ENCODE data around the gene NDRG2. TPM values are rescaled to one million over a fixed set of nuclear protein-coding genes. Genes with fewer than 3 reads are reported as not detected.

Gene NDRG2
- total RNA-seq, 1 donor from 2014 or later: 346 TPM

DNA sequence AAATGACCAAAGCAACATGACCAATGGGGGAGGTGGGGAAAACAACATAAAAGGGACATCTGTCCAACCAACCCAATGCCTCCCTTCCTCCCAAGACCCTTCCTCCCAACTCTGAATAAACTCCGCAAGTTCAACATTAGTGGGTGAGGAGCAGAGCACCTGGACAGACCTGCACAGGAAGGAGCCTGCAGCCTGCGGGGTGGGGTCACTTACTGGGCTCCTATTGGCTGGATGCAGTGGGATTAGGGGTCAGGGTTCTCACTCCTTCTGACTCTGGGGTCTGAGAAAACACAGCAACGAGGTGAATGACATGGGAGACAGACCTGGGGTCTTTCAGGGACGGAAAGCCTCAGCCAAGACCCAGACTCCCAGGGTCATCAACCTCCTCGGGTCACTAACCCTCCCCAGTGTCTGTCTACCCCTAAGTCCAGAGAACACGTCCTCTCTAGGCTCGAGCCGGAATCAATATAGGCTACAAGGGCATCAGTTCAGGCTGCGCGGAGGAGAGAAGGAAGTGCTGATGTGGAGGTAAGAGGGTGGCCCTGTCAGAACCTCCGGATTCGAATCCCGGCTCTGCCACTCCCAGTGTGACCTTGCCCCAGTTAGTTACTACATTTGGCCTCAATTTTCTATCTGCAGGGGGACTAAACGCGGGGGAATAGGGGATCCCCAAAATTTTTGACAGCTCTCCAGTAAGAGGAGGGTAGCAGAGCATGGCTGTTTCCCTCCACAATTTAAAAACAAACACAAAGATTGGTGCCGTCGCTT, 860 bp downstream of the NDRG2 start:
- Histone ChIP-seq H3K9me3 (replicated peaks) (no peaks in the 10 kb centered on the region), H3K27me3 (ENCODE audit: low read depth) (no peaks in the 10 kb centered on the region), H3K4me1 (peaks cover 60% of the 10 kb centered on the region), H3K27ac (replicated peaks) (peak overlapping the region; percentile 99), H3K36me3 (peaks cover 33% of the 10 kb centered on the region), H3K4me3 (peak overlapping the region; percentile 83)
- TF ChIP-seq, protein P1, sequence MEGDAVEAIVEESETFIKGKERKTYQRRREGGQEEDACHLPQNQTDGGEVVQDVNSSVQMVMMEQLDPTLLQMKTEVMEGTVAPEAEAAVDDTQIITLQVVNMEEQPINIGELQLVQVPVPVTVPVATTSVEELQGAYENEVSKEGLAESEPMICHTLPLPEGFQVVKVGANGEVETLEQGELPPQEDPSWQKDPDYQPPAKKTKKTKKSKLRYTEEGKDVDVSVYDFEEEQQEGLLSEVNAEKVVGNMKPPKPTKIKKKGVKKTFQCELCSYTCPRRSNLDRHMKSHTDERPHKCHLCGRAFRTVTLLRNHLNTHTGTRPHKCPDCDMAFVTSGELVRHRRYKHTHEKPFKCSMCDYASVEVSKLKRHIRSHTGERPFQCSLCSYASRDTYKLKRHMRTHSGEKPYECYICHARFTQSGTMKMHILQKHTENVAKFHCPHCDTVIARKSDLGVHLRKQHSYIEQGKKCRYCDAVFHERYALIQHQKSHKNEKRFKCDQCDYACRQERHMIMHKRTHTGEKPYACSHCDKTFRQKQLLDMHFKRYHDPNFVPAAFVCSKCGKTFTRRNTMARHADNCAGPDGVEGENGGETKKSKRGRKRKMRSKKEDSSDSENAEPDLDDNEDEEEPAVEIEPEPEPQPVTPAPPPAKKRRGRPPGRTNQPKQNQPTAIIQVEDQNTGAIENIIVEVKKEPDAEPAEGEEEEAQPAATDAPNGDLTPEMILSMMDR (IDR thresholded peaks at IDR 0.05; ENCODE audit: borderline replicate concordance): no peak
- DNase-seq: no peak
- intact Hi-C loops (cut with micrococcal nuclease): no loop called here

DNA sequence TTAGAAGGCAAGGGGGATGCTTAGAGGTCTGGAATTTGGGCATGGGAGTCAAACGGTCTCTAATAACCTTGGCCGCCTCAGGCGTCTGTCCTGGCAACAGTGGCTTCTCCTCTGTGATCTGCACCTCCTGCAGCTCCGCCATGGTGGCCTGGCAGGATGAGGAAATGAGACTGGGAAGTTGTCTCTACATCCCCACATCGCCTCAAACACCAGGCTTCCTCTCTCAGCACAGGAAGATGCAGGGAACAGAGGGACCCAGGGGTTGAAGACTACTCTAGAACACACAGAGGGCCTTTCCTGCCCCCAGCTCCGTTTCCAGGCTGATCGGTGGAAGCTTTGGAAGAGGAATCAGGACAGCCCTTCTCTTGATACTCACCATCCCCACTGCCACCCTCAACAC, 1.7 kb downstream of the NDRG2 start:
- peak overlapping the region; percentile 83 for H3K4me3 ChIP-seq
- intact Hi-C loops (cut with micrococcal nuclease): no loop called here
- no peaks in the 10 kb centered on the region for H3K27me3 ChIP-seq (ENCODE audit: low read depth)
- DNase-seq: peak; percentile 36
- TF ChIP-seq, protein P1 (IDR thresholded peaks at IDR 0.05; ENCODE audit: borderline replicate concordance): no peak
- H3K36me3 ChIP-seq: peaks cover 41% of the 10 kb centered on the region
- H3K27ac ChIP-seq (replicated peaks): peak overlapping the region; percentile 99
- no peaks in the 10 kb centered on the region for H3K9me3 ChIP-seq (replicated peaks)
- H3K4me1 ChIP-seq: peaks cover 66% of the 10 kb centered on the region

DNA sequence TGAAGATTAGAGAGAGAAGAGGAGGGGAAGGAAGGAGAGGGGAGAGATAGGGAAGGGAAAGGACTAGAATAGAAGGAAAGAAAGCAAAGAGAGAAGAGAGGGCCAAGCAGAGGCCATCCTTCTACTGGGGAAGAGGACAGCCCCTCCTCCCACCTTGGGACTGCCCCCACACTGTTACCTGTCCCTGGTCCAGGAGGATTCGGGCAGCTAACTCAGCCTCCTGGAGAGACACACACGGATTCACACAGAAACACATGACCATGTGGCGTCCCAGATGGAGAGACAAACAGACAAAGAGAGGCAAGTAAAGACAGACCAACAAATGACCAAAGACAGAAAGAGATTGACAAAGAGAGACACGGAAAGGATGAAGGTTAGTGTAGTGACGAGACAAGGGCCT, 2.2 kb downstream of the NDRG2 start:
- Histone ChIP-seq H3K9me3 (replicated peaks) (no peaks in the 10 kb centered on the region), H3K36me3 (peaks cover 46% of the 10 kb centered on the region), H3K27ac (replicated peaks) (peak overlapping the region; percentile 99), H3K27me3 (ENCODE audit: low read depth) (no peaks in the 10 kb centered on the region), H3K4me1 (peaks cover 71% of the 10 kb centered on the region), H3K4me3 (peak overlapping the region; percentile 83)
- TF ChIP-seq, protein P1 (IDR thresholded peaks at IDR 0.05; ENCODE audit: borderline replicate concordance): no peak
- DNase-seq: no peak
- intact Hi-C loops (cut with micrococcal nuclease): no loop called here

DNA sequence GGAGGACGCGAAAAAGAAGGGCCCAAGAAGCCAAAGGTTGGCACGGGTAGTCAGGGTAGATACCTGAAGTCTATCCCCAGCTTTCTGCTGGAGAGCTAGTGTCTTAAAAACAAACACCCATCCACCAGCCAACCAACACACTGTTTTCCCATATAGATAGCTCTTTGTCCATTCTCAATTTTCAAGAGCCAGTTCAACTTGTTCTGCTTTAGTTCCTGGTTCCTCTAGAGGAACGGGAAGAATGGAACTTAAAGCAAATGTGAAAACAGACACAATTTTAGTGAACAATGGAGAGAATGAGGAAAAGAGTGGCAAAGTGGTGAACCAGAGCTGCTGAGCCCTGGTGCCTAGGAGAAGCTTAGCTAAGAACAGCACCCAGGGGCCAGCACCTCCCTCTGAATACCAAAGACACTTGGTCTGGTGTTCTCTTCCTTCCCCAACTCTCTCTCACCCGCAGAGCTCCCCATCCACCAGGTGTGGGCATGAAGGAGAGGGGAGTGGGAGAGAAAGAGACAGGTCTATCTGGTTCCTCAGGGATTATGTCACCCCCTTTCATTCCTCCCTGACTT, 3.8 kb downstream of the NDRG2 start:
- intact Hi-C loops (cut with micrococcal nuclease): no loop called here

DNA sequence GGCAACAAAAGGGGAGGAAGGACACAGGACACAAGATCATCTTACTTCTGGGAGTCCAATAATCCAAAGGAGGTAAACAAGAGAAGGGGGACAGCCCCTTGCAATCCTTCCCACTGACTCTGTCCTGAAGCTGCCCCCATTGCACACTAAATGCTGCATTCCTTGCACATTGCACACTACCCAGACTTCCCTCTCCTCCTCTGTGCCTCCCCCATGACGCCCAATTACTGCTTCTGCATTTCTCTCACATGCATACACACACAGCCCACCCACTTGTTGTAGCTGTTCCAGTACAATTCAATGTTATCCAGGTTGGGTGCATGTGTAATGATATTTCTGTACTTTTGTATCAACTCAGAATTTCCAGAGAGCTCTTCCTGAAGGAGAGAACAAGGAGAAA, 5.5 kb downstream of the NDRG2 start:
- Histone ChIP-seq H3K4me1 (peaks cover 74% of the 10 kb centered on the region), H3K4me3 (no peak overlapping the region), H3K9me3 (replicated peaks) (no peaks in the 10 kb centered on the region), H3K36me3 (peaks cover 62% of the 10 kb centered on the region), H3K27me3 (ENCODE audit: low read depth) (no peaks in the 10 kb centered on the region), H3K27ac (replicated peaks) (no peak overlapping the region)
- no peak for DNase-seq
- intact Hi-C loops (cut with micrococcal nuclease): no loop called here
- TF ChIP-seq, protein P1 (IDR thresholded peaks at IDR 0.05; ENCODE audit: borderline replicate concordance): no peak

More for the DNA sequence above, 3.8 kb downstream of the NDRG2 start:
- Histone ChIP-seq H3K9me3 (replicated peaks) (no peaks in the 10 kb centered on the region), H3K36me3 (peaks cover 62% of the 10 kb centered on the region), H3K4me1 (peaks cover 76% of the 10 kb centered on the region), H3K27me3 (ENCODE audit: low read depth) (no peaks in the 10 kb centered on the region), H3K27ac (replicated peaks) (peak overlapping the region; percentile 99), H3K4me3 (no peak overlapping the region)
- TF ChIP-seq, protein P1 (IDR thresholded peaks at IDR 0.05; ENCODE audit: borderline replicate concordance): no peak
- no peak for DNase-seq
